ENCODE data around the gene TBC1D26.
"Not testable (repeated sequence)": the region's sequence is repeated elsewhere in the genome, so short reads cannot be mapped to it uniquely, and the experiment has no call there.

- not testable (repeated sequence) for TF ChIP-seq EP300 (IDR thresholded peaks at IDR 0.05; ENCODE audit: borderline replicate concordance); TEAD4 (IDR thresholded peaks at IDR 0.05); USF1 (IDR thresholded peaks at IDR 0.05)
Observed at GRCh38 chr17:15683824-15684478, 48.1 kb upstream of the TBC1D26 start, which contains the start of gene TRIM16.

Data from Ishikawa (cell line).